Activated naive CD4-positive, alpha-beta T cell treated with anti-CD3 and anti-CD28 coated beads, Interleukin-2, amount 50 U/mL, for 16 hours (primary cell): ENCODE measurements around the gene DLAT.
A peak's percentile ranks its signal among the peaks of the same experiment; 100 is the strongest.
"Not testable (repeated sequence)": the region's sequence is repeated elsewhere in the genome, so short reads cannot be mapped to it uniquely, and the experiment has no call there.

Experiments used
- DNase-seq: peaks from one replicate; pipeline ENCODE4 v3.0.0-alpha.2; 2020

DLAT gene

GRCh38 chr11:112024773-112025678, at the start of gene DLAT:
Gene DLAT (plus strand): TSS chr11:112025408. CDS start chr11:112025473, 65 bp downstream.
- peak; percentile 87 for DNase-seq

GRCh38 chr11:111976119-111976766, 49.0 kb upstream of the DLAT start:
- no peak for DNase-seq

GRCh38 chr11:111976767-111977145, 48.5 kb upstream of the DLAT start:
- DNase-seq = no peak

GRCh38 chr11:111977146-111978027, 47.8 kb upstream of the DLAT start:
- peak; percentile 20 for DNase-seq

- no peak for DNase-seq
Measured at GRCh38 chr11:111978028-111978771, 47.0 kb upstream of the DLAT start.

GRCh38 chr11:111980062-111980461, 45.1 kb upstream of the DLAT start:
- DNase-seq = no peak

GRCh38 chr11:111981270-111981669, 43.9 kb upstream of the DLAT start:
- no peak for DNase-seq

- peak; percentile 66 for DNase-seq
Measured at GRCh38 chr11:111982019-111982464, 43.2 kb upstream of the DLAT start.

- no peak for DNase-seq
Measured at GRCh38 chr11:111982541-111983186, 42.5 kb upstream of the DLAT start.

- DNase-seq = no peak
Measured at GRCh38 chr11:111983187-111983986, 41.8 kb upstream of the DLAT start.

- DNase-seq = no peak
Measured at GRCh38 chr11:111986589-111986988, 38.6 kb upstream of the DLAT start.

GRCh38 chr11:111990381-111990780, 34.8 kb upstream of the DLAT start:
- no peak for DNase-seq

GRCh38 chr11:111992206-111992855, 32.9 kb upstream of the DLAT start:
- no peak for DNase-seq

- no peak for DNase-seq
Measured at GRCh38 chr11:111996129-111996528, 29.1 kb upstream of the DLAT start.

- DNase-seq = not testable (repeated sequence)
Measured at GRCh38 chr11:111996669-111997068, 28.5 kb upstream of the DLAT start.

- no peak for DNase-seq
Measured at GRCh38 chr11:111999111-111999510, 26.1 kb upstream of the DLAT start.

- DNase-seq = no peak
Measured at GRCh38 chr11:112000703-112001102, 24.5 kb upstream of the DLAT start.

- DNase-seq = no peak
Measured at GRCh38 chr11:112002491-112003216, 22.6 kb upstream of the DLAT start.

- peak; percentile 24 for DNase-seq
Measured at GRCh38 chr11:112004389-112004788, 20.8 kb upstream of the DLAT start.
